GM23338 (cell line): ENCODE data around the gene TMPRSS15. TPM values are rescaled to one million over a fixed set of nuclear protein-coding genes. Genes with fewer than 3 reads are reported as not detected.

Experiments used
- ATAC-seq: fragments of 200-7000 bp; cut with Tn5 transposase; 3 replicates; pipeline ENCODE4 v1.9.1; 2020
- DNase-seq: peaks from one replicate; pipeline ENCODE4 v3.0.0-alpha.2; 2015; ENCODE audit warnings: low spot score
- H2AFZ ChIP-seq: fragments of 200-600 bp; sonication (generic); 2 replicates; pipeline ENCODE4 v1.8.0; 2016; ENCODE audit warnings: antibody characterized with exemption, mild to moderate bottlenecking, moderate library complexity
- H3F3A ChIP-seq: fragments of 200-600 bp; sonication (generic); replicated peaks from 2 replicates; pipeline ENCODE4 v1.8.0; 2017; ENCODE audit warnings: antibody characterized with exemption, mixed run types, low read depth
- H3K27ac ChIP-seq: fragments of 200-600 bp; sonication (generic); 2 replicates; pipeline ENCODE4 v1.6.1; 2016; ENCODE audit warnings: low read depth
- H3K27me3 ChIP-seq: fragments of 200-600 bp; sonication (generic); 2 replicates; pipeline ENCODE4 v1.8.0; 2016; ENCODE audit warnings: mild to moderate bottlenecking, mixed run types, moderate library complexity; ENCODE audit not compliant: insufficient read depth
- H3K36me3 ChIP-seq: fragments of 200-600 bp; sonication (generic); 2 replicates; pipeline ENCODE4 v1.8.0; 2016; ENCODE audit warnings: mild to moderate bottlenecking; ENCODE audit not compliant: insufficient read depth
- H3K4me1 ChIP-seq: fragments of 200-600 bp; sonication (generic); 2 replicates; pipeline ENCODE4 v1.8.0; 2016; ENCODE audit warnings: mild to moderate bottlenecking, moderate library complexity; ENCODE audit not compliant: insufficient read depth
- H3K4me2 ChIP-seq: fragments of 200-600 bp; sonication (generic); 2 replicates; pipeline ENCODE4 v1.7.1; 2017; ENCODE audit warnings: mixed run types
- H3K4me3 ChIP-seq: fragments of 200-600 bp; sonication (generic); 2 replicates; pipeline ENCODE4 v1.6.1; 2016; ENCODE audit warnings: mixed run types
- H3K79me2 ChIP-seq: fragments of 200-600 bp; sonication (generic); replicated peaks from 2 replicates; pipeline ENCODE4 v1.8.0; 2017; ENCODE audit warnings: mild to moderate bottlenecking; ENCODE audit not compliant: insufficient read depth
- H3K9me2 ChIP-seq: fragments of 200-600 bp; sonication (generic); 2 replicates; pipeline ENCODE4 v1.8.0; 2017; ENCODE audit not compliant: insufficient read depth
- H4K20me1 ChIP-seq: fragments of 200-600 bp; sonication (generic); replicated peaks from 2 replicates; pipeline ENCODE4 v1.8.0; 2017; ENCODE audit warnings: mild to moderate bottlenecking; ENCODE audit not compliant: insufficient read depth
- H3K27ac Mint-ChIP-seq: 2 replicates; pipeline ENCODE4 v1.8.0; 2020; ENCODE audit warnings: inconsistent platforms, mild to moderate bottlenecking, moderate library complexity, mixed read lengths
- H3K27me3 Mint-ChIP-seq: 3 replicates; pipeline ENCODE4 v1.8.0; 2022; ENCODE audit warnings: low read depth, mild to moderate bottlenecking, moderate library complexity, mixed read lengths, inconsistent platforms; ENCODE audit not compliant: insufficient read depth, poor library complexity
- H3K36me3 Mint-ChIP-seq: 3 replicates; pipeline ENCODE4 v1.8.0; 2021; ENCODE audit warnings: low read depth, mild to moderate bottlenecking, inconsistent platforms, moderate library complexity, mixed read lengths
- H3K4me1 Mint-ChIP-seq: 3 replicates; pipeline ENCODE4 v1.8.0; 2020; ENCODE audit warnings: mild to moderate bottlenecking, inconsistent platforms, mixed read lengths
- H3K4me3 Mint-ChIP-seq: 3 replicates; pipeline ENCODE4 v1.8.0; 2021; ENCODE audit warnings: moderate library complexity, mild to moderate bottlenecking, inconsistent platforms, mixed read lengths
- H3K9me3 Mint-ChIP-seq: 3 replicates; pipeline ENCODE4 v1.8.0; 2020; ENCODE audit warnings: moderate library complexity, mild to moderate bottlenecking, inconsistent platforms, mixed read lengths
- CREB1 ChIP-seq: fragments of 250-450 bp; sonication (Bioruptor Pico); IDR thresholded peaks from 2 replicates; pipeline ENCODE4 v1.5.0; 2020; ENCODE audit warnings: low read depth, mild to moderate bottlenecking, moderate library complexity
- ETS1 ChIP-seq: IDR thresholded peaks from 2 replicates; pipeline ENCODE4 v1.6.1; 2016; ENCODE audit warnings: antibody characterized with exemption
- EZH2 ChIP-seq: fragments of 200-600 bp; sonication (generic); IDR thresholded peaks from one replicate; pipeline ENCODE4 v1.8.0; 2017; ENCODE audit warnings: antibody characterized with exemption, mild to moderate bottlenecking, low read depth; ENCODE audit not compliant: unreplicated experiment
- EZH2phosphoT487 ChIP-seq: fragments of 200-600 bp; sonication (generic); IDR thresholded peaks from one replicate; pipeline ENCODE4 v1.8.1; 2018; ENCODE audit warnings: antibody characterized with exemption; ENCODE audit not compliant: unreplicated experiment
- JUNB ChIP-seq: IDR thresholded peaks from one replicate; pipeline ENCODE4 v1.6.1; 2016; ENCODE audit warnings: antibody characterized with exemption; ENCODE audit not compliant: unreplicated experiment
- NANOG ChIP-seq: IDR thresholded peaks from 2 replicates; pipeline ENCODE4 v1.6.1; 2016; ENCODE audit warnings: antibody characterized with exemption, borderline replicate concordance
- POLR2AphosphoS5 ChIP-seq: IDR thresholded peaks from 2 replicates; pipeline ENCODE4 v1.6.1; 2016; ENCODE audit warnings: antibody characterized with exemption, low read depth
- STAT1 ChIP-seq: IDR thresholded peaks from one replicate; pipeline ENCODE4 v1.6.1; 2016; ENCODE audit warnings: antibody characterized with exemption; ENCODE audit not compliant: unreplicated experiment
- ZNF114 ChIP-seq: fragments of 250-450 bp; sonication (Bioruptor Pico); IDR thresholded peaks from 2 replicates; pipeline ENCODE4 v1.5.0; 2020; ENCODE audit warnings: mild to moderate bottlenecking, moderate library complexity
- ZNF331 ChIP-seq: fragments of 250-450 bp; sonication (Bioruptor Pico); IDR thresholded peaks from 2 replicates; pipeline ENCODE4 v1.5.0; 2020; ENCODE audit warnings: low read depth, mild to moderate bottlenecking, moderate library complexity
- polyA plus RNA-seq: library from polyadenylated mRNA; unstranded; fragments of >200 nt; fragmentation: Nextera tagmentation; extraction: Ambion mirVana; gene quantifications from 2 replicates; pipeline ENCODE4 v1.2.1, GENCODE V29; 2016
- total RNA-seq: library from RNA; depleted of rRNA; stranded (reverse); fragments of >200 nt; shearing (Covaris generic); gene quantifications from 2 replicates; pipeline ENCODE4 v1.2.3, GENCODE V29; 2014
- TF ChIP-seq, protein P1 (sequence below): fragments of 250-450 bp; sonication (Bioruptor Pico); IDR thresholded peaks from 2 replicates; pipeline ENCODE4 v1.5.0; 2020; ENCODE audit warnings: mild to moderate bottlenecking, moderate library complexity
- TF ChIP-seq, protein P2 (sequence below): IDR thresholded peaks from one replicate; pipeline ENCODE4 v1.6.1; 2018; ENCODE audit warnings: antibody characterized with exemption; ENCODE audit not compliant: unreplicated experiment
- TF ChIP-seq, protein P3 (sequence below), 2 experiments: fragments of 200-600 bp in 1 of 2; sonication (generic) in 1 of 2; conservative IDR thresholded peaks; 2 replicates each; pipeline versions ENCODE4 v1.5.1 to v1.6.1; 2016 to 2017; ENCODE audit warnings: antibody characterized with exemption in 2 of 2, low read depth in 2 of 2, mild to moderate bottlenecking in 2 of 2, moderate library complexity in 1 of 2

The TMPRSS15 gene
- total and polyA plus RNA-seq, 2 experiments from 2014 or later, result not detected

DNA sequence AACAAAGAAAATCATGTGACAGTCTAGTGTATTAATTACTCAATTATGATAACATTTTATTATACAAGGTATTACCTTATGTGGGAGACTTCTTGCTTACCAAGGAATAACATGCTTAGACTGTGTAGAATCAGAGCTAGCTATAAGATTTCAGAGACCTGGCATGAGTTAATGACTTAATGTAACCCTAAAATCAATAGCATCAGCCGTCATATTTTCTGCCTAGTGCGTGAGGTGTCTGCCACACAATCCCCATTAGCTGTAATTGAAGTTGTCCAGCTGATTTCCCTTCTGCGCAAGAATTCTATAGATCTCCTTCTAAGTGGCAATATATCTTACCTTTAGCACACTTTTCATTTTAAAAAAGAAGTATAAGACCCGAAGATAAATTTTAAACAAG is 130.2 kb downstream of the TMPRSS15 start:
- Histone ChIP-seq H2AFZ (no peak overlapping the region), H3K27ac (no peak overlapping the region), H3K4me2 (no peak overlapping the region), H4K20me1 (no peaks in the 10 kb centered on the region), H3K4me1 (no peaks in the 10 kb centered on the region), H3K9me2 (0 out of 2 replicates have a peak, but pooled peaks cover 5% of the 10 kb centered on the region), H3K79me2 (no peaks in the 10 kb centered on the region), H3F3A (no peaks in the 10 kb centered on the region), H3K27me3 (no peaks in the 10 kb centered on the region), H3K36me3 (no peaks in the 10 kb centered on the region), H3K4me3 (no peak overlapping the region)
- H3K4me3 Mint-ChIP-seq, result no peak overlapping the region
- H3K4me1 Mint-ChIP-seq, result no peaks in the 10 kb centered on the region
- no peaks in the 10 kb centered on the region for H3K27me3 Mint-ChIP-seq
- no peak overlapping the region for H3K27ac Mint-ChIP-seq
- DNase-seq, result no peak
- no peaks in the 10 kb centered on the region for H3K9me3 Mint-ChIP-seq
- no peak for ATAC-seq
- no peaks in the 10 kb centered on the region for H3K36me3 Mint-ChIP-seq
- TF ChIP-seq ZNF114 (CRISPR knock-in tag) (no peak), EZH2phosphoT487 (no peak), POLR2AphosphoS5 (no peak), JUNB (no peak), CREB1 (CRISPR knock-in tag) (no peak), ZNF331 (CRISPR knock-in tag) (no peak), NANOG (no peak), EZH2 (no peak), STAT1 (no peak), ETS1 (no peak)
- TF ChIP-seq, protein P1, sequence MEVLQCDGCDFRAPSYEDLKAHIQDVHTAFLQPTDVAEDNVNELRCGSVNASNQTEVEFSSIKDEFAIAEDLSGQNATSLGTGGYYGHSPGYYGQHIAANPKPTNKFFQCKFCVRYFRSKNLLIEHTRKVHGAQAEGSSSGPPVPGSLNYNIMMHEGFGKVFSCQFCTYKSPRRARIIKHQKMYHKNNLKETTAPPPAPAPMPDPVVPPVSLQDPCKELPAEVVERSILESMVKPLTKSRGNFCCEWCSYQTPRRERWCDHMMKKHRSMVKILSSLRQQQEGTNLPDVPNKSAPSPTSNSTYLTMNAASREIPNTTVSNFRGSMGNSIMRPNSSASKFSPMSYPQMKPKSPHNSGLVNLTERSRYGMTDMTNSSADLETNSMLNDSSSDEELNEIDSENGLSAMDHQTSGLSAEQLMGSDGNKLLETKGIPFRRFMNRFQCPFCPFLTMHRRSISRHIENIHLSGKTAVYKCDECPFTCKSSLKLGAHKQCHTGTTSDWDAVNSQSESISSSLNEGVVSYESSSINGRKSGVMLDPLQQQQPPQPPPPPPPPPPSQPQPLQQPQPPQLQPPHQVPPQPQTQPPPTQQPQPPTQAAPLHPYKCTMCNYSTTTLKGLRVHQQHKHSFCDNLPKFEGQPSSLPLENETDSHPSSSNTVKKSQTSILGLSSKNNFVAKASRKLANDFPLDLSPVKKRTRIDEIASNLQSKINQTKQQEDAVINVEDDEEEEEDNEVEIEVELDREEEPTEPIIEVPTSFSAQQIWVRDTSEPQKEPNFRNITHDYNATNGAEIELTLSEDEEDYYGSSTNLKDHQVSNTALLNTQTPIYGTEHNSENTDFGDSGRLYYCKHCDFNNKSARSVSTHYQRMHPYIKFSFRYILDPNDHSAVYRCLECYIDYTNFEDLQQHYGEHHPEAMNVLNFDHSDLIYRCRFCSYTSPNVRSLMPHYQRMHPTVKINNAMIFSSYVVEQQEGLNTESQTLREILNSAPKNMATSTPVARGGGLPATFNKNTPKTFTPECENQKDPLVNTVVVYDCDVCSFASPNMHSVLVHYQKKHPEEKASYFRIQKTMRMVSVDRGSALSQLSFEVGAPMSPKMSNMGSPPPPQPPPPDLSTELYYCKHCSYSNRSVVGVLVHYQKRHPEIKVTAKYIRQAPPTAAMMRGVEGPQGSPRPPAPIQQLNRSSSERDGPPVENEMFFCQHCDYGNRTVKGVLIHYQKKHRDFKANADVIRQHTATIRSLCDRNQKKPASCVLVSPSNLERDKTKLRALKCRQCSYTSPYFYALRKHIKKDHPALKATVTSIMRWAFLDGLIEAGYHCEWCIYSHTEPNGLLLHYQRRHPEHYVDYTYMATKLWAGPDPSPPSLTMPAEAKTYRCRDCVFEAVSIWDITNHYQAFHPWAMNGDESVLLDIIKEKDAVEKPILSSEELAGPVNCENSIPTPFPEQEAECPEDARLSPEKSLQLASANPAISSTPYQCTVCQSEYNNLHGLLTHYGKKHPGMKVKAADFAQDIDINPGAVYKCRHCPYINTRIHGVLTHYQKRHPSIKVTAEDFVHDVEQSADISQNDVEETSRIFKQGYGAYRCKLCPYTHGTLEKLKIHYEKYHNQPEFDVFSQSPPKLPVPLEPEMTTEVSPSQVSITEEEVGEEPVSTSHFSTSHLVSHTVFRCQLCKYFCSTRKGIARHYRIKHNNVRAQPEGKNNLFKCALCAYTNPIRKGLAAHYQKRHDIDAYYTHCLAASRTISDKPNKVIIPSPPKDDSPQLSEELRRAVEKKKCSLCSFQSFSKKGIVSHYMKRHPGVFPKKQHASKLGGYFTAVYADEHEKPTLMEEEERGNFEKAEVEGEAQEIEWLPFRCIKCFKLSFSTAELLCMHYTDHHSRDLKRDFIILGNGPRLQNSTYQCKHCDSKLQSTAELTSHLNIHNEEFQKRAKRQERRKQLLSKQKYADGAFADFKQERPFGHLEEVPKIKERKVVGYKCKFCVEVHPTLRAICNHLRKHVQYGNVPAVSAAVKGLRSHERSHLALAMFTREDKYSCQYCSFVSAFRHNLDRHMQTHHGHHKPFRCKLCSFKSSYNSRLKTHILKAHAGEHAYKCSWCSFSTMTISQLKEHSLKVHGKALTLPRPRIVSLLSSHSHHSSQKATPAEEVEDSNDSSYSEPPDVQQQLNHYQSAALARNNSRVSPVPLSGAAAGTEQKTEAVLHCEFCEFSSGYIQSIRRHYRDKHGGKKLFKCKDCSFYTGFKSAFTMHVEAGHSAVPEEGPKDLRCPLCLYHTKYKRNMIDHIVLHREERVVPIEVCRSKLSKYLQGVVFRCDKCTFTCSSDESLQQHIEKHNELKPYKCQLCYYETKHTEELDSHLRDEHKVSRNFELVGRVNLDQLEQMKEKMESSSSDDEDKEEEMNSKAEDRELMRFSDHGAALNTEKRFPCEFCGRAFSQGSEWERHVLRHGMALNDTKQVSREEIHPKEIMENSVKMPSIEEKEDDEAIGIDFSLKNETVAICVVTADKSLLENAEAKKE (CRISPR knock-in tag), result no peak
- TF ChIP-seq, protein P2, sequence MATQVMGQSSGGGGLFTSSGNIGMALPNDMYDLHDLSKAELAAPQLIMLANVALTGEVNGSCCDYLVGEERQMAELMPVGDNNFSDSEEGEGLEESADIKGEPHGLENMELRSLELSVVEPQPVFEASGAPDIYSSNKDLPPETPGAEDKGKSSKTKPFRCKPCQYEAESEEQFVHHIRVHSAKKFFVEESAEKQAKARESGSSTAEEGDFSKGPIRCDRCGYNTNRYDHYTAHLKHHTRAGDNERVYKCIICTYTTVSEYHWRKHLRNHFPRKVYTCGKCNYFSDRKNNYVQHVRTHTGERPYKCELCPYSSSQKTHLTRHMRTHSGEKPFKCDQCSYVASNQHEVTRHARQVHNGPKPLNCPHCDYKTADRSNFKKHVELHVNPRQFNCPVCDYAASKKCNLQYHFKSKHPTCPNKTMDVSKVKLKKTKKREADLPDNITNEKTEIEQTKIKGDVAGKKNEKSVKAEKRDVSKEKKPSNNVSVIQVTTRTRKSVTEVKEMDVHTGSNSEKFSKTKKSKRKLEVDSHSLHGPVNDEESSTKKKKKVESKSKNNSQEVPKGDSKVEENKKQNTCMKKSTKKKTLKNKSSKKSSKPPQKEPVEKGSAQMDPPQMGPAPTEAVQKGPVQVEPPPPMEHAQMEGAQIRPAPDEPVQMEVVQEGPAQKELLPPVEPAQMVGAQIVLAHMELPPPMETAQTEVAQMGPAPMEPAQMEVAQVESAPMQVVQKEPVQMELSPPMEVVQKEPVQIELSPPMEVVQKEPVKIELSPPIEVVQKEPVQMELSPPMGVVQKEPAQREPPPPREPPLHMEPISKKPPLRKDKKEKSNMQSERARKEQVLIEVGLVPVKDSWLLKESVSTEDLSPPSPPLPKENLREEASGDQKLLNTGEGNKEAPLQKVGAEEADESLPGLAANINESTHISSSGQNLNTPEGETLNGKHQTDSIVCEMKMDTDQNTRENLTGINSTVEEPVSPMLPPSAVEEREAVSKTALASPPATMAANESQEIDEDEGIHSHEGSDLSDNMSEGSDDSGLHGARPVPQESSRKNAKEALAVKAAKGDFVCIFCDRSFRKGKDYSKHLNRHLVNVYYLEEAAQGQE, result no peak
- TF ChIP-seq, protein P3, sequence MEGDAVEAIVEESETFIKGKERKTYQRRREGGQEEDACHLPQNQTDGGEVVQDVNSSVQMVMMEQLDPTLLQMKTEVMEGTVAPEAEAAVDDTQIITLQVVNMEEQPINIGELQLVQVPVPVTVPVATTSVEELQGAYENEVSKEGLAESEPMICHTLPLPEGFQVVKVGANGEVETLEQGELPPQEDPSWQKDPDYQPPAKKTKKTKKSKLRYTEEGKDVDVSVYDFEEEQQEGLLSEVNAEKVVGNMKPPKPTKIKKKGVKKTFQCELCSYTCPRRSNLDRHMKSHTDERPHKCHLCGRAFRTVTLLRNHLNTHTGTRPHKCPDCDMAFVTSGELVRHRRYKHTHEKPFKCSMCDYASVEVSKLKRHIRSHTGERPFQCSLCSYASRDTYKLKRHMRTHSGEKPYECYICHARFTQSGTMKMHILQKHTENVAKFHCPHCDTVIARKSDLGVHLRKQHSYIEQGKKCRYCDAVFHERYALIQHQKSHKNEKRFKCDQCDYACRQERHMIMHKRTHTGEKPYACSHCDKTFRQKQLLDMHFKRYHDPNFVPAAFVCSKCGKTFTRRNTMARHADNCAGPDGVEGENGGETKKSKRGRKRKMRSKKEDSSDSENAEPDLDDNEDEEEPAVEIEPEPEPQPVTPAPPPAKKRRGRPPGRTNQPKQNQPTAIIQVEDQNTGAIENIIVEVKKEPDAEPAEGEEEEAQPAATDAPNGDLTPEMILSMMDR (conservative IDR thresholded peaks at IDR 0.05; ENCODE audit: low read depth in 2 of 2), result no peak
